Measurements from ENCODE around the gene MCCC2. TPM values are rescaled to one million over a fixed set of nuclear protein-coding genes. Genes with fewer than 3 reads are reported as not detected.

The MCCC2 gene
- total and polyA plus RNA-seq, 10 of the 15 experiments (the other 5 are each of a cell fraction or from before 2014, with no cell fraction given) = 22.2 to 106 (median 77.7) TPM

- TF ChIP-seq BCLAF1 (IDR thresholded peaks at IDR 0.05) (no peak), SREBF1 (IDR thresholded peaks at IDR 0.05; ENCODE audit: low read length) (no peak), MEF2A (IDR thresholded peaks at IDR 0.05; ENCODE audit: insufficient read depth, low read depth, low read length) (0 out of 2 replicates have a peak, but pooled peaks have one; percentile 10), TCF7 (IDR thresholded peaks at IDR 0.05; ENCODE audit: borderline replicate concordance) (no peak), RBBP5 (conservative IDR thresholded peaks at IDR 0.05) (no peak), NBN (IDR thresholded peaks at IDR 0.05) (peak; percentile 81), E2F8 (IDR thresholded peaks at IDR 0.05; ENCODE audit: low read depth, partially characterized antibody) (no peak), E2F4 (IDR thresholded peaks at IDR 0.05; ENCODE audit: low read depth, low read length) (no peak), SMARCA5 (IDR thresholded peaks at IDR 0.05) (0 out of 2 replicates have a peak, but pooled peaks have one; percentile 4), BCL3 (IDR thresholded peaks at IDR 0.05; ENCODE audit: borderline replicate concordance, insufficient read depth, low read depth, low read length, poor library complexity, severe bottlenecking) (peak; percentile 38), JUND (IDR thresholded peaks at IDR 0.05; ENCODE audit: low read depth, low read length) (no peak), ZBTB11 (CRISPR knock-in tag; IDR thresholded peaks at IDR 0.05) (no peak), CBFB (IDR thresholded peaks at IDR 0.05; ENCODE audit: low read depth) (peak; percentile 81; the same call in 1 of the 2 replicates), SMC3 (IDR thresholded peaks at IDR 0.05; ENCODE audit: borderline replicate concordance, low read length) (no peak), MTA3 (IDR thresholded peaks at IDR 0.05; ENCODE audit: borderline replicate concordance, low read length) (no peak; the same call in 1 of the 2 replicates), ZZZ3 (IDR thresholded peaks at IDR 0.05; ENCODE audit: control insufficient read depth, insufficient read length, low read depth) (no peak)
Observed at GRCh38 chr5:71586941-71587765, at the start of gene MCCC2 (continued).
